IPS DF 6.9 (cell line): ENCODE data around the gene OR5D18.

ENCODE experiments used
- DNase-seq: peaks from one replicate; pipeline ENCODE4 v3.0.0-alpha.2; 2013; ENCODE audit warnings: low read depth, low spot score
- H3K27ac ChIP-seq: one replicate; pipeline ENCODE4 v1.5.1; 2013; ENCODE audit warnings: low read length, control low read depth
- H3K27me3 ChIP-seq: 2 replicates; pipeline ENCODE4 v1.6.1; 2013; ENCODE audit warnings: mild to moderate bottlenecking, low read length; ENCODE audit not compliant: control insufficient read depth, insufficient read depth
- H3K36me3 ChIP-seq: 2 replicates; pipeline ENCODE4 v1.6.1; 2013; ENCODE audit warnings: low read length; ENCODE audit not compliant: control insufficient read depth, insufficient read depth
- H3K4me1 ChIP-seq: 2 replicates; pipeline ENCODE4 v1.6.1; 2013; ENCODE audit warnings: low read length; ENCODE audit not compliant: control insufficient read depth, insufficient read depth
- H3K4me3 ChIP-seq: 2 replicates; pipeline ENCODE4 v1.5.1; 2013; ENCODE audit warnings: mild to moderate bottlenecking, low read length
- H3K9me3 ChIP-seq: 2 replicates; pipeline ENCODE4 v1.6.1; 2013; ENCODE audit warnings: low read length, inconsistent platforms; ENCODE audit not compliant: control insufficient read depth, insufficient read depth
- WGBS: extraction: QIAGEN DNeasy Blood & Tissue Kit; methylation state at CpG from one replicate; pipeline ENCODE4 v1.1.7; 2013; ENCODE audit warnings: mixed read lengths, missing lambda C conversion rate; ENCODE audit not compliant: insufficient read length, insufficient coverage; 5-methylcytosine and 5-hydroxymethylcytosine counted together

Gene OR5D18

GRCh38 chr11:55819330-55819729 is at the start of gene OR5D18:
TSS of gene OR5D18 (plus strand) at chr11:55819630. CDS start at chr11:55819630, 0 bp downstream.
- Histone ChIP-seq H3K36me3 (no peaks in the 10 kb centered on the region), H3K9me3 (no peaks in the 10 kb centered on the region; the same call in 1 of the 2 replicates), H3K27ac (no peak within 1 kb of the TSS), H3K27me3 (no peaks in the 10 kb centered on the region), H3K4me1 (no peaks in the 10 kb centered on the region), H3K4me3 (no peak within 1 kb of the TSS)
- WGBS = no CpG with 5 or more reads among the region's 5 CpGs
- no peak for DNase-seq

DNA sequence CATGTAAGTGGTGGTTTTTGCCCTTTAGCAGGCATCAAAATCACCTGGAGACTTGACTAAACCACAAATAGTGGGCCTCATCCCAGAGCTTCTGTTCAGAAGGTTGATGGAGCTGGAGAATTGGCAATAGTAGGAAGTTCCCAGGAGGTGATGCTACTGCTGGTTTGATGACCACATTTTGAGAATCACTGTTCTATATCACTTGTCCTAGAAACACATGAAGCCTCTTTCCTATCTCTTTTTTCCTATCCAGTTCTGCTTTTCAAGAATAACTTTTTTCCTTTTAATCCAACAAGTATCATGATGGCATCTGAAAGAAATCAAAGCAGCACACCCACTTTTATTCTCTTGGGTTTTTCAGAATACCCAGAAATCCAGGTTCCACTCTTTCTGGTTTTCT is 46.3 kb upstream of the OR5D18 start, which contains the start of gene OR5D13:
Gene OR5D13 (plus strand): TSS at position 301 of the 400 bp plus-strand sequence. CDS start 0 bp downstream, at position 301.
- peaks cover 1% of the 10 kb centered on the region; the same call in 1 of the 2 replicates for H3K9me3 ChIP-seq
- no peak within 1 kb of the TSS for H3K4me3 ChIP-seq
- no peak within 1 kb of the TSS for H3K27ac ChIP-seq
- no peaks in the 10 kb centered on the region for H3K27me3 ChIP-seq
- H3K4me1 ChIP-seq = no peaks in the 10 kb centered on the region
- no peaks in the 10 kb centered on the region for H3K36me3 ChIP-seq
- DNase-seq = no peak

DNA sequence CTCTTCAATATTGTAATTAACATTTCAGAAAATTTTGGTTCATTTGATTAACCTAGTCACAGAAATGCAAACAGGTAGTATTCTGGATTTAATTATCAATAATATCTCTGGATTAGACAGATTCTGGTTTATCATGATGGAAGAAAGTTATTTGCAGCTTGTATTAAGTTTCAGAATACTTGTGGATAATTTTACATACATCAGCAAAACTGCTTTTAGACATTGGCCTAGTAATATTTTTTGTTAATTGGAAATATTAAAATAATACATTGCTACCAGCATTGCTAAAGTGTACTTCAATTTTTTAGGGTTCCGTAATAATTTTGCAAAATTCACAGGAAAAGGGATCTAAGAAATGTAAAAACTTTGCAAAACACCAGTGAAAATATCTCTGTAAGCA is 27.8 kb upstream of the OR5D18 start:
- DNase-seq = no peak
- peaks cover 8% of the 10 kb centered on the region for H3K9me3 ChIP-seq
- no peaks in the 10 kb centered on the region for H3K27me3 ChIP-seq
- H3K27ac ChIP-seq = no peak overlapping the region
- no peaks in the 10 kb centered on the region for H3K4me1 ChIP-seq
- no CpG with 5 or more reads among the region's 1 CpG for WGBS
- H3K4me3 ChIP-seq = no peak overlapping the region
- H3K36me3 ChIP-seq = no peaks in the 10 kb centered on the region

DNA sequence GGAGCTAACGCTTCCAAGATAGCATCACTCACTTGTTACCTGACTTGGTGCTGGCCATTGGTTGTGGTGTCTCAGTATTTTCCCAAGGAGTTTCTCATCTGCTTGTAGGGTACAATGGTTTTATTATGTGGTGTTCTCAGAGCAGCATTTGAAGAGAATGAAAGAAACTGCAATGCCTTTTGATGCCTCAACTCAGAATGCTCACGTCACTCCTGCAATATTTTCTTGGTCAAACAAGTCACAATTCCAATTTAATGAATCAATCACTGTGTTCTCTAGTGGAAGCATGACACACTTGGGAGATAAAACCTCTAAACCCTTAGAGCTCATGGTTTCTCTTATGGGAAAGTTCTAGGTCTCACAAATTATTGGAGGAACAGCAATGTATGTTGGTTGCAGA is 26.1 kb upstream of the OR5D18 start:
- no peaks in the 10 kb centered on the region for H3K36me3 ChIP-seq
- no peak overlapping the region for H3K4me3 ChIP-seq
- no peaks in the 10 kb centered on the region for H3K27me3 ChIP-seq
- DNase-seq = no peak
- peaks cover 2% of the 10 kb centered on the region for H3K9me3 ChIP-seq
- H3K27ac ChIP-seq = no peak overlapping the region
- H3K4me1 ChIP-seq = no peaks in the 10 kb centered on the region
- WGBS = no CpG with 5 or more reads among the region's 2 CpGs

DNA sequence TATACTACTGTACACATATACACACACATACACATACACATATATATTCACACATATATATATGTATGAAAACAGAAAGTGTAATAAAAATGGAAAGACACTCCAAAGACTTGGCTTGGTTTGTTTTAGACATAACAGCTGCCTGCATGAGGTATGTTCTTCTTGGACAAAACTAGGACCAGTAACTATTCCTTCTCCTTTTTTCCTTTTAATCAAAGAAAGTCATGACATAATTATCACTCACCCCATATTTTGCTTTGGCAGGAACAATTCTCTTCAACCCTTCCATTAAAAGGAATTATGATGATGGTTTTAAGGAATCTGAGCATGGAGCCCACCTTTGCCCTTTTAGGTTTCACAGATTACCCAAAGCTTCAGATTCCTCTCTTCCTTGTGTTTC is 24.2 kb upstream of the OR5D18 start, which contains the start of gene OR5D14:
Gene OR5D14 (plus strand): TSS at position 301 of the 400 bp plus-strand sequence. CDS start 0 bp downstream, at position 301.
- no peak for DNase-seq
- Histone ChIP-seq H3K27me3 (no peaks in the 10 kb centered on the region), H3K27ac (no peak within 1 kb of the TSS), H3K36me3 (no peaks in the 10 kb centered on the region), H3K4me3 (no peak within 1 kb of the TSS), H3K9me3 (peaks cover 2% of the 10 kb centered on the region), H3K4me1 (no peaks in the 10 kb centered on the region)

- no peak overlapping the region for H3K4me3 ChIP-seq
- 0 out of 2 replicates have a peak, but pooled peaks cover 2% of the 10 kb centered on the region for H3K9me3 ChIP-seq
- DNase-seq = no peak
- no peak overlapping the region for H3K27ac ChIP-seq
- H3K27me3 ChIP-seq = no peaks in the 10 kb centered on the region
- no peaks in the 10 kb centered on the region for H3K36me3 ChIP-seq
- no peaks in the 10 kb centered on the region for H3K4me1 ChIP-seq
- WGBS = no CpG with 5 or more reads among the region's 1 CpG
These were observed 13.2 kb upstream of the OR5D18 start for GRCh38 chr11:55806248-55806647.

GRCh38 chr11:55811067-55811466 is 8.4 kb upstream of the OR5D18 start, which contains the start of gene OR5L1:
TSS of gene OR5L1 (plus strand) at chr11:55811367. CDS start at chr11:55811467, 100 bp downstream.
- Histone ChIP-seq H3K9me3 (no peaks in the 10 kb centered on the region), H3K27ac (no peak within 1 kb of the TSS), H3K36me3 (no peaks in the 10 kb centered on the region), H3K27me3 (no peaks in the 10 kb centered on the region), H3K4me3 (no peak within 1 kb of the TSS), H3K4me1 (no peaks in the 10 kb centered on the region)
- no CpG with 5 or more reads among the region's 1 CpG for WGBS
- no peak for DNase-seq

DNA sequence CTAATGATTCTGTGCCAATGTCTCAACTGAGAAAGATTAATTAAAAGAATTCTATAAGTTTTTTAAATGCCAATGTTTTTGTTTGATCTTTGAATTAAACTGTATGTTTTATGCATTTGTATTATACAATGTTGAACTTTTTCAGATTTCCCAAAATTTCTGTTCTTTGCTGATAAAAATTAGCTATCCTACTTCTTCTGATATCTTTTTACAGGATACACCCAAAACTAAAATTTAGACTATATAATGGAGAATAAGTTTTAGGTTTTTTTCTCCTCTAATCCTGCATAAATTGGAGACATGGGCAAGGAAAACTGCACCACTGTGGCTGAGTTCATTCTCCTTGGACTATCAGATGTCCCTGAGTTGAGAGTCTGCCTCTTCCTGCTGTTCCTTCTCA is 7.5 kb downstream of the OR5D18 start, which contains the start of gene OR5L2:
Gene OR5L2 (plus strand): TSS at position 301 of the 400 bp plus-strand sequence. CDS start 0 bp downstream, at position 301.
- H3K9me3 ChIP-seq = peaks cover 4% of the 10 kb centered on the region
- no peaks in the 10 kb centered on the region for H3K4me1 ChIP-seq
- no peaks in the 10 kb centered on the region for H3K36me3 ChIP-seq
- no peak for DNase-seq
- H3K27me3 ChIP-seq = no peaks in the 10 kb centered on the region
- no peak within 1 kb of the TSS for H3K4me3 ChIP-seq
- no peak within 1 kb of the TSS for H3K27ac ChIP-seq

GRCh38 chr11:55838452-55838851 is 19.0 kb downstream of the OR5D18 start, which contains the start of gene OR5D16:
TSS of gene OR5D16 (plus strand) at chr11:55838752. CDS start at chr11:55838752, 0 bp downstream.
- H3K27me3 ChIP-seq = no peaks in the 10 kb centered on the region
- H3K9me3 ChIP-seq = peaks cover 1% of the 10 kb centered on the region; the same call in 1 of the 2 replicates
- no peak within 1 kb of the TSS for H3K27ac ChIP-seq
- H3K4me1 ChIP-seq = no peaks in the 10 kb centered on the region
- DNase-seq = no peak
- no CpG with 5 or more reads among the region's 3 CpGs for WGBS
- H3K4me3 ChIP-seq = no peak within 1 kb of the TSS
- no peaks in the 10 kb centered on the region for H3K36me3 ChIP-seq

GRCh38 chr11:55847453-55847852 is 28.0 kb downstream of the OR5D18 start:
- H3K4me1 ChIP-seq = no peaks in the 10 kb centered on the region
- no peak overlapping the region for H3K4me3 ChIP-seq
- DNase-seq = no peak
- H3K9me3 ChIP-seq = peaks cover 1% of the 10 kb centered on the region; the same call in 1 of the 2 replicates
- no peaks in the 10 kb centered on the region for H3K27me3 ChIP-seq
- no CpG with 5 or more reads among the region's 2 CpGs for WGBS
- H3K36me3 ChIP-seq = no peaks in the 10 kb centered on the region
- no peak overlapping the region for H3K27ac ChIP-seq

GRCh38 chr11:55849037-55849436 is 29.6 kb downstream of the OR5D18 start:
- H3K4me1 ChIP-seq = no peaks in the 10 kb centered on the region
- no peaks in the 10 kb centered on the region for H3K36me3 ChIP-seq
- no peak for DNase-seq
- H3K27ac ChIP-seq = no peak overlapping the region
- H3K9me3 ChIP-seq = peaks cover 1% of the 10 kb centered on the region; the same call in 1 of the 2 replicates
- H3K27me3 ChIP-seq = no peaks in the 10 kb centered on the region
- no peak overlapping the region for H3K4me3 ChIP-seq
